Fibroblast of gingiva (primary cell): ENCODE results near the gene CD22.
"Not testable (repeated sequence)": the region's sequence is repeated elsewhere in the genome, so short reads cannot be mapped to it uniquely, and the experiment has no call there.

Source experiments
- DNase-seq: peaks from one replicate; pipeline ENCODE4 v3.0.0-alpha.2; 2011; ENCODE audit warnings: low read depth

Gene CD22

GRCh38 chr19:35328851-35329285 lies at the start of gene CD22:
TSS of gene CD22 (plus strand) at chr19:35329187. CDS start at chr19:35332041, 2,854 bp downstream.
- no peak for DNase-seq

GRCh38 chr19:35279374-35279773 lies 49.6 kb upstream of the CD22 start:
- DNase-seq, result no peak

GRCh38 chr19:35279985-35280821 lies 48.8 kb upstream of the CD22 start:
- DNase-seq, result no peak

- no peak for DNase-seq
Measured at GRCh38 chr19:35281303-35281702, 47.7 kb upstream of the CD22 start.

- no peak for DNase-seq
Measured at GRCh38 chr19:35284153-35285094, 44.6 kb upstream of the CD22 start.

- DNase-seq, result no peak
Measured at GRCh38 chr19:35285095-35285449, 43.9 kb upstream of the CD22 start.

- DNase-seq, result not testable (repeated sequence)
Measured at GRCh38 chr19:35285465-35285864, 43.5 kb upstream of the CD22 start.

GRCh38 chr19:35286101-35286500 lies 42.9 kb upstream of the CD22 start:
- not testable (repeated sequence) for DNase-seq

GRCh38 chr19:35287713-35288112 lies 41.3 kb upstream of the CD22 start:
- no peak for DNase-seq

- no peak for DNase-seq
Measured at GRCh38 chr19:35288331-35288730, 40.7 kb upstream of the CD22 start.

- DNase-seq, result no peak
Measured at GRCh38 chr19:35288906-35289305, 40.1 kb upstream of the CD22 start.

GRCh38 chr19:35290381-35291127 lies 38.4 kb upstream of the CD22 start:
- DNase-seq, result no peak

- DNase-seq, result no peak
Measured at GRCh38 chr19:35291259-35291658, 37.7 kb upstream of the CD22 start.

- no peak for DNase-seq
Measured at GRCh38 chr19:35291916-35292315, 37.1 kb upstream of the CD22 start, which contains the start of gene MAG. TSS of gene MAG (plus strand) at chr19:35292161. CDS start at chr19:35295409, 3,248 bp downstream.

- no peak for DNase-seq
Measured at GRCh38 chr19:35292421-35293362, 36.3 kb upstream of the CD22 start.

- DNase-seq, result no peak
Measured at GRCh38 chr19:35293363-35293739, 35.6 kb upstream of the CD22 start.

GRCh38 chr19:35293808-35294207 lies 35.2 kb upstream of the CD22 start:
- DNase-seq, result no peak

- DNase-seq, result no peak
Measured at GRCh38 chr19:35294328-35294727, 34.7 kb upstream of the CD22 start.

- DNase-seq, result no peak
Measured at GRCh38 chr19:35294859-35295791, 33.9 kb upstream of the CD22 start.
